IPS-NIHi7 (cell line): ENCODE data around the gene KLF1.
"Not testable (repeated sequence)": the region's sequence is repeated elsewhere in the genome, so short reads cannot be mapped to it uniquely, and the experiment has no call there.

Experiments used
- DNase-seq: peaks from one replicate; pipeline ENCODE4 v3.0.0; 2012; ENCODE audit warnings: mixed read lengths; ENCODE audit errors: extremely low spot score

Gene KLF1

DNA sequence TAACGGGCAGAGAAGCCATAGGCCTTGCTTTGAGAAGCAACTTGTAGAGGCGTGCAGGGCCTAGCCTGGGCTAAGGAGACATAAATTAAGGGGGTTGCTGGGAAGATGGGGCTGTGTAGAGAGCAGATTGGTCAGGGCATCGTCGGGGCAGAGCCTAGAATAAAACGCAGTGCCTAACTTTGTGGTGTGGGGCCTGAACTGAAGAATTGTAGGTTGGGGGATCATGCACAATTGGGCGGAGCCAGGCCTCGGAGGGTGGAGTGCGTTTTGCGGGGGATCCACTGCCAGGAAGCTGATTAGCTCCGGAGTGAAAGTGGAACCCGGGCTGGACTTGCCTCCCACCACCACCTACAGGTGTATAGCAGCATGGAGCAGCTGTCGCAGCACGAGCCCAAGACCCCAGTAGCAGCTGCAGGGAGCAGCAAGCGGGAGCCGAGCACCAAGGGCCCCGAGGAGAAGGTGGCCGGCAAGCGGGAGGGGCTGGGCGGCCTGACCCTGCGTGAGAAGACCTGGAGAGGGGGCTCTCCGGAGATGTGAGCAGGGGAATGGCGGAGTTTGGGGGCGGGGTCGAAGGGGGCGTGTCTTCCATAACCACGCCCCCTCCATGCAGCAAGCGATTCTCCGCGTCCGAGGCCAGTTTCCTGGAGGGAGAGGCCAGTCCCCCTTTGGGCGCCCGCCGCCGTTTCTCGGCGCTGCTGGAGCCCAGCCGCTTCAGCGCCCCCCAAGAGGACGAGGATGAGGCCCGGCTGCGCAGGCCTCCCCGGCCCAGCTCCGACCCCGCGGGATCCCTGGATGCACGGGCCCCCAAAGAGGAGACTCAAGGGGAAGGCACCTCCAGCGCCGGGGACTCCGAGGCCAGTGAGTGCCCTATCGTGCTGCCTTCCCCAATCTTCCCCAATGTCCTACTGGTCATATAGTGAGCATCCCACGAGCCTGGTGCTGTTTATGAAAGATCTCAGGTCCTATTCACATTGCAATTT lies 19.6 kb downstream of the KLF1 start:
- peak; percentile 96 for DNase-seq

DNA sequence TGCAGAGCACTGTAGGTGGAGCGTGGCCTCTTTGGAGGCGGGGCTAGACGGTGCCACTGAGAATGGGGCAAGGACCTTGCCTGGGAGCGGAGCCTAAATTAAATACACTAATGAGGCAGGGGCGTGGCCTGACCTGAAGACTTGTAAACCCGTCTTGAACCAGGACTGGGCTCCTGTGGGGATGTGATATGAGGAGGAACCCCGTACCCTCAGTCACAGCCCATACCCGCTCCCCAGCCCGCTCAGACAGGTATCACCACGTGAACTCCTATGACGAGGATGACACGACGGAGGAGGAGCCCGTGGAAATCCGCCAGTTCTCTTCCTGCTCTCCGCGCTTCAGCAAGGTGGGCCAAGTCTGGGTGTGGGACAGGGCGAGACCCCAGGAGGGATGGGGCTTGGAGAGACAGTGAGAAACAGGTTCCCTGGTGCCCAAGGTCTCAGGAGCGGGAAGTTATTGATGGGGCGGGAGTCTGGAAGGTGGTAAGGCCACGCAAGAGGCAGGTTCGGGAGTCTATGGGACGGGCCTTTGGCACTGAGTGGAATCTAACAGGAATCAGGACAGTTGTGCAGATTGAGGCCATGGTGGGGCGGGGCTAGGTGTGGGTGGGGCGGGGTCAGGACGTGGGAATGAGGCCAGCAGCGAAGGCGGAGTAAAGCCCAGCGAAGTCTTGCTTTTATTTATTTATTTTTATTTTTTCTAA lies 20.4 kb downstream of the KLF1 start:
- no peak for DNase-seq

DNA sequence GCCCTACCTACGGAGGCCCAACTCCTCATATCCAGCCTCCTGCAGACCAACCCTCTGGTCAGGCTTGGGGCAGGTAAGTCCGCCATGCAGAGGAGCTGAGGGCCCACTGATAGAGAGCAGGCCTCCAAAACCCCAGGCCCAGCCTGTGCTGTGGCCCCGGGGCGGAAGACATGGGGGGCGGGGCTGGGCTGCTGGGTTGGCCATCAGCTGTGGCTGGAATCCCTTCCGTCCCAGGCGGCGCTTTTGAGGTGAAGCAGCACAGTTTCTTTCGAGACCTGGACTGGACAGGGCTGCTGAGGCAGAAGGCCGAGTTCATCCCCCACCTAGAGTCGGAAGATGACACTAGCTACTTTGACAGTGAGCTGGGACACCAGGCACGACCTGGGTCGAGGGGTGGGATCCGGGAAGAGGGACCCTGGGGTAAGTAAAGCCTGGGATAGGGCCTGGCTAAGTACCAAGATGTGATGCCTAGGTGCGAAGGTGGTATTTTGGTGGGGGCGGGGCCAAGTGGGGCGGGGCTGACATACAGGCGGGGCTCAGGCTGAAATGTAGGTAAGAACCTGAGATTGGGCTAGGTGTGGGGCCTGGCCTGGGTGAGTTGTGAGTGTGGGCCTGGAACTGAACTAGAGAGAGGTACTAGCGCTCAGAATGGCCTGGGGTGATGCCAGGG lies 21.1 kb downstream of the KLF1 start:
- DNase-seq = peak; percentile 38

DNA sequence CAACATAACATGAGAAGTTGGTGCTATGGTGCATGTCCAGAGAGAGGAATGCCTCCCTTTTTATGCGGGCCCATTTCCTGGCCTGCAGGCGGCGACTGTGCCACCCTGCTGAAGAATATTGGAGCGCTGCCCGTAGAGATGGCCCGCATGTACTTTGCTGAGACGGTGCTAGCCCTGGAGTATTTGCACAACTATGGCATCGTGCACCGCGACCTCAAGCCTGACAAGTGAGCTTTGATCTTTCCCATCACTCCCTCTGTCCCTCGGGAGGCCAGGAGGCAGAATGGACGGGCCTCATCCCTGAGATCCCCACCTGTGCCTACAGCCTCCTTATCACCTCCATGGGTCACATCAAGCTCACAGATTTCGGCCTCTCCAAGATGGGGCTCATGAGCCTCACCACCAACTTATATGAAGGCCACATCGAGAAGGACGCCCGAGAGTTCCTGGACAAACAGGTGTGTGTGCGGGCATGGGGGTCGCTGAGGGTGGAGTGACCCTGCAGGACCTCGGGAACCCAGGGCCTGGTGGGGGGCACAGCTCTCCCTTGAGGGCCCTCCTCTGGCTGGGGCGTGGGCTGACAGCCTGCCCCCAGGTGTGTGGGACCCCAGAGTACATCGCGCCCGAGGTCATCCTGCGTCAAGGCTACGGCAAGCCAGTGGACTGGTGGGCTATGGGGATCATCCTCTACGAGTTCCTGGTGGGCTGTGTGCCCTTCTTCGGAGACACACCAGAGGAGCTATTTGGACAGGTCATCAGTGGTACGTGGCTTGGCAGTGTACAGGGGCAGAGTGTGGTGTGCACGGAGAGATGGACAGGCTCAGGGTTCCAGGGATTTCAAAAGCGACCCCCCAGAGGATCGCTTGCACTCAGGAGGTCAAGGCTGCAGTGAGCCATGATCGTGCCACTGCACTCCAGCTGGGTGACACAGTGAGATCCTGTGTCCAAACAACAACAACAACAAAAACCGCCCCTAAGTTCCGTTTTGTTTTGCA lies 22.0 kb downstream of the KLF1 start:
- no peak for DNase-seq

DNA sequence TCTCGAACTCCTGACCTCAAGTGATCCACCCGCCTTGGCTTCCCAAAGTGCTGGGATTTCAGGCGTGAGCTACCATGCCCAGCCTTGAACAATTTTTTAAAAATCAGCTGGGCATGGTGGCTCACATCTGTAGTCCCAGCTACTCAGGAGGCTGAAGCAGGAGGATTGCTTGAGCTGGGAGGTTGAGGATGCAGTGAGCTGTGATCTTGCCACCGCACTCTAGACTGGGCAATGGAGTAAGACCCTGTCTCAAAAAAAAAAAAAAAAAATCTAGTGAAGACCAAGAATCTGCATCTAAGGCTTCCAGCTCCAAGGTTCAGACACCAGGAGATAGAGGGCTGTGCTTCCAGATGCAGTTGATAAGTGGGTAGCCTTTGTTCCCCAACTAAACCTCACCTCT lies 22.9 kb downstream of the KLF1 start:
- DNase-seq = no peak

GRCh38 chr19:12859546-12859945 lies 27.5 kb downstream of the KLF1 start:
- no peak for DNase-seq

DNA sequence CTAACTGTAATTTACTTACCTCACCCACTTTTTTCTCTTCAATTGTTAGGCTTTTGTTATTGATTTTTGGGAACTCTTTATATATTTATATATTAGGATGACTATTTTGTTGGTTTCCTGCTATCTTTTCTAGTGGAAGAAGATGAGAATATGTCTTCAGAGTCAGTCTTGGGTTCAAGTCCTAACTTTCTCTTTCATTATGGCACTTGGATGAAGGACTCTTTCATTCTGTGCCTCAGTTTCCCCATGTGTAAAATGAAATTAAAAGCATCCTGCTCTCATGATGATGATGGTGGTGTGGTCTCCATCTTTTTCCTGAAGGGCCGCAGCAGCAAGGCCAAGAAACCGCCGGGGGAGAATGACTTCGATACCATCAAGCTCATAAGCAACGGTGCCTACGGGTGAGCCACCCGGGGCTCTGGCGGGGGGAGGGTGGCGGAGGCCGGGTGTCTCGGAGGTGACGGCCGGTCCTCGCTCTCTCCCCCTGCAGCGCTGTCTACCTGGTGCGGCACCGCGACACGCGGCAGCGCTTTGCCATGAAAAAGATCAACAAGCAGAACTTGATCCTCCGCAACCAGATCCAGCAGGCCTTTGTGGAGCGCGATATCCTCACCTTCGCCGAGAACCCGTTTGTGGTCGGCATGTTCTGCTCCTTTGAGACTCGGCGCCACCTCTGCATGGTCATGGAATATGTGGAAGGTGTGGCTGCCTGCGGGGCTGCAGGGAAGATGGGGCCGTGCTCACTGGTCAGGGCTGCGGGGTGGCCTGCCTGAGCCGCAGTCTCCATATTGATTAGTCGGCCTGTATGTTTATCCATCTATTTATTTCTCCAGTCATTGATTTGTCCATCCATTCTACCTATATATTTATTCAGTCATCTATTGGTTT lies 28.7 kb downstream of the KLF1 start:
- no peak for DNase-seq

GRCh38 chr19:12856653-12857052 lies 30.3 kb downstream of the KLF1 start:
- no peak for DNase-seq

DNA sequence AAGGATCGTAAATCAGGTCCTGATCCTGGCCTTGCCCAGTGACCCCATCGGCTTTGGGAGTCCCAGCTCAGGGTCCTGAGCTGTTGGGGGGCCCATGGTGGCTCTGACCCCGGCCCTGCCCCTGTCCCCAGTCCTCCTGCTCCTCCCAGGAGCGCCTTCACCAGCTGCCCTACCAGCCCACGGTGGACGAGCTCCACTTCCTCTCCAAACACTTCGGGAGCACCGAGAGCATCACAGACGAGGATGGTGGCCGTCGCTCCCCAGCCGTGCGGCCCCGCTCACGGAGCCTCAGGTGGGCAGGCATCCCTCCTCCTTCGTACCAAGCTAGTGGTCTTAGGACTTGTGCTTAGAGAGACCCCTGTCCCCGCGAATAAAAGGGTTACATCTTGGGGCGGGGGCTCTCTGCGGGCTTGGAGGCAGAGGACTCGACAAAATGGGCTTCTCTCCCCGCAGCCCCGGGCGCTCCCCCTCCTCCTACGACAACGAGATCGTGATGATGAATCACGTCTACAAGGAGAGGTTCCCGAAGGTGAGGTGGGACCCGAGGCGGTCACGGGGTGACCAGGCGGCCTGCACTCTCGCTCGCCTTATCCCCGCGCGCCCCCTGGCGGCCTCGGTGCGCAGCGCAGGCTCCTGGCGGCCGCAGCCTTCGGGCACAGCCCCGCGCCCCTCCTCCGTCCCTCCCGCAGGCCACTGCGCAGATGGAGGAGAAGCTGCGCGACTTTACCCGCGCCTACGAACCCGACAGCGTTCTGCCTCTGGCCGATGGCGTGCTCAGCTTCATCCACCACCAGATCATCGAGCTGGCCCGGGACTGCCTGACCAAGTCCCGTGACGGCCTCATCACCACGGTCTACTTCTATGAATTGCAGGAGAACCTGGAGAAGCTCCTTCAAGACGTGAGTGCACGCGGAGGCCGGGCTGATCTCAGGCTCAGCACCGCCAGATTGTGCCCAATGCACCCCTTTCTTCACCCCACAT lies 39.6 kb downstream of the KLF1 start:
- peak; percentile 96 for DNase-seq

DNA sequence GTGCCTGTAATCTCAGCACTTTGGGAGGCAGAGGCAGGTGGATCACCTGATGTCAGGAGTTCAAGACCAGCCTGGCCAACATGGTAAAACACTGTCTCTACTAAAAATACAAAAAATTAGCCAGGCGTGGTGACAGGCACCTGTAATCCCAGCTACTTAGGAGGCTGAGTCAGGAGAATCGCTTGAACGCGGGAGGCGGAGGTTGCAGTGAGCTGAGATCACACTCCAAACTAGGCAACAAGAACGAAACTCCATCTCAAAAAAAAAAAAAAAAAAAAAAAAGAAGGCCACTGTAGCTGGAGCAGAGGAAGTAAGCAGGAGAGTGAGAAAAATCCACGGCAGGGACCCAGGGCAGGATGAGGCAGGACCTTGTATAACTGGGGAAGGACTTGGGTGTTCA lies 40.4 kb downstream of the KLF1 start:
- not testable (repeated sequence) for DNase-seq

DNA sequence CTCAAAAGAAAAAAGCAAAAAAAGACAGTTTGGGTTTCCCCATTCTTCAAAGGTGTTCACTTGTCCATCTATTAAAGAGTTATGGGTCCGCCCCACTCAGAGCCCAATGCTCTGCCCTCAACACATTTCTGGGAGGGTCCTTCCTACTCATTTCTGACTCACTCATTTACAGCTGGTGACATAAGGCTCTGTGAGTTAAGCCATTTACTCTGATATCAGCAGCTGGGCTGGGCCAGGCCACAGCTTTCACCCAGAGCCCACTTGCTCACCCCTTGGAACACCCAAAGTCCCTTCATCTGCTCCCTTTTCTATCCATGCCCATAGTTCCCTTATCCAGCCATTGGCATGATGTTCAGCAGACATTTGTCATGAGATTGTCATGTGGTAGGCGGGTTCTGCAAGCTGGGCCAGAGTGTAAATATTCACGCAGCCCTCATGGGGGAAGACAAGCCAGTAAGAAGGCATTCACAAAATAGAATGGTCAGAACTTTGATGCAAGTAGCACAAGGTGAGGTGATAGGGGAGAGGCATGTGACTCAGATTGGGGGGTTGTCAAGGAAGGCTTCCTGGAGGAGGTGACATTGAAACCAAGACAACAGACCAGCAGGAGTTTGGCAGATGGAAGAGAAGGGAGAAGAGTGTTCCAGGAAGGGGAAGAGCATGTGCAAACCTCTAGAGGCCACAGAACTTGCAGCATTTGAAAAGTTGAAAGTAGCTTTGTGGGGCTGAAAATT lies 42.8 kb downstream of the KLF1 start:
- no peak for DNase-seq

- DNase-seq = no peak
Measured at GRCh38 chr19:12843328-12843727, 43.7 kb downstream of the KLF1 start.

DNA sequence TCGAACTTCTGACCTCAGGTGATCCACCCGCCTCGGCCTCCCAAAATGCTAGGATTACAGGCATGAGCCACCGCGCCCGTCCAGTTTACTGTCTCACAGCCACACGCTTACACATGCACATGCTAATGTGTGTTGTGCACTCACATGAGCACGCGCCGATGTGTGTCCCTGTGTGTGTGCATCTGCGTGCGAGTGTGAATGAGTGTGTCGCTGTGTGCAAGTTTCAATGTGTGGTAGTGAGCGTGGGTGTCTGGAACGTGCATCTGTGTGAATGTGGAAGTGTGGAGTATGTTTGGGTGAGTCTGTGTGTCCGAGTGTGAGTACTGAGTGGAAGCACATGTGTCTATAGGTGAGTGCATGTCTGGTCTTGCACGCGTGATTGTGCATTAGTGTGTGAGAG lies 44.5 kb downstream of the KLF1 start:
- no peak for DNase-seq

- DNase-seq = peak; percentile 93
Measured at GRCh38 chr19:12841094-12841493, 45.9 kb downstream of the KLF1 start.

GRCh38 chr19:12840091-12841079 lies 46.6 kb downstream of the KLF1 start:
- peak; percentile 86 for DNase-seq

DNA sequence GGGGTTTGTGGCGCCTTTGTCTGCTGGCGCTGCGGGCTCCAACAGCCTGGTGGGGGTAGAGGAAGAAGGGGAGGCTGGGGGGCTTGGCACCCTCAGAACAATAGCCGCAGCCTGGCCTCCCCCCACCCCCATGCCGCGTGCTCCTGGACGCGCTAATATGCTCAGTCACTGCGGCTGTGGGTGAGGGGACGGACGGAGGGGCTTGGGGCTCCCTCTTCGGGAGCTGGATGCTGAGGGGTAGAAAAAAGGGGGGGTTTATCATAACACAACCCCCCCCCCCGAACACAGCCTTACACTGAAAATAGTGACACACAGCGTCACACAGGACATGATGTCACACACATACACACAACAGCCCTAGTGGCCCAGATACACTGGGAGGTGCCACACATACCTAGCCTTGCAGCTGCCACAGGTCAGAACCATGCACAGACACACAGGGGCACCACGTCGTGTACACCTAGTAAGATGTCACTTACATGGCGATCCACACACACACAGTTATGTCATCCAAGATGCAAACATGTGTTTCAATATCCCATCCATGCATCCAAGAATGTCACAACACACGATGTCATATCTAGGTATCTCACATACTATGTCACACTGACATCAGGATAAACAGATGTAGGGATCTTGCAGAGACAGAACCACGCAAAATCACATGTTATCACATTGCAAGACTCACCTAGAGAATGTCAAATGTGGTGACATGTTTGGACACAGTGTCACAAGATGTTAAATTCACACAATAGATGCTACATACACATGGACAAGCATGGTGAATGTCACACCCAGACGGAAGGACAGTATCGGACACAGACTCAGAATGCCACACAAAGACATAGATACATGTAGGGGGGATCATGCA lies 47.9 kb downstream of the KLF1 start:
- no peak for DNase-seq
